Uterus (tissue), 4 donors: ENCODE measurements around the gene DNAJB11. TPM values are rescaled to one million over a fixed set of nuclear protein-coding genes. Genes with fewer than 3 reads are reported as not detected.

Source experiments
- DNase-seq, 2 donors: peaks; one replicate each; pipeline ENCODE4 v3.0.0-alpha.2; 2019 to 2020
- H3K27ac ChIP-seq, 2 donors: fragments of 200-600 bp; sonication (generic); 1 replicate in 1 of 2; 2 replicates in 1 of 2; pipeline ENCODE4 v1.5.1; 2016 to 2018
- H3K27me3 ChIP-seq, 2 donors: fragments of 200-600 bp; sonication (generic); one replicate each; pipeline ENCODE4 v1.5.1; 2018 to 2019; ENCODE audit warnings: control low read depth in 1 of 2
- H3K36me3 ChIP-seq, 2 donors: fragments of 200-600 bp; sonication (generic); one replicate each; pipeline ENCODE4 v1.5.1; 2019; ENCODE audit warnings: control low read depth in 1 of 2
- H3K4me1 ChIP-seq, 2 donors: fragments of 200-600 bp; sonication (generic); one replicate each; pipeline ENCODE4 v1.5.1; 2018 to 2019; ENCODE audit warnings: control low read depth in 1 of 2
- H3K4me3 ChIP-seq, 2 donors: fragments of 200-600 bp; sonication (generic); 1 replicate in 1 of 2; 2 replicates in 1 of 2; pipeline ENCODE4 v1.5.1; 2018 to 2019; ENCODE audit warnings: mild to moderate bottlenecking in 1 of 2
- H3K9me3 ChIP-seq, 2 donors: fragments of 200-600 bp; sonication (generic); one replicate each; pipeline ENCODE4 v1.5.1; 2019; ENCODE audit warnings: control low read depth in 1 of 2
- POLR2A ChIP-seq, 2 donors: fragments of 450-650 bp; IDR thresholded peaks; one replicate each; pipeline ENCODE4 v1.6.1; 2016; ENCODE audit warnings: antibody characterized with exemption in 2 of 2, mild to moderate bottlenecking in 1 of 2, moderate library complexity in 1 of 2
- intact Hi-C: fragments of 100-400 bp; cut with DNase I; formaldehyde crosslinking; loops from one replicate; pipeline ENCODE4 v1.15.1; 2023; ENCODE audit warnings: low total_unique reads
- total RNA-seq, 4 donors: library from RNA; depleted of rRNA in 3 of 4; stranded (reverse); fragments of >200 nt in 3 of 4; gene quantifications; one replicate each; pipeline versions ENCODE4 v1.1.0 to v1.2.4, GENCODE V29; 2014 to 2023
- TF ChIP-seq, protein P1 (sequence below), 4 experiments: fragments of 200-600 bp in 2 of 4; fragments of 450-650 bp in 2 of 4; sonication (generic) in 2 of 4; IDR thresholded peaks; one replicate each; pipeline ENCODE4 v1.5.1; 2016 to 2019; ENCODE audit warnings: antibody characterized with exemption in 4 of 4, mild to moderate bottlenecking in 2 of 4, moderate library complexity in 1 of 4
- donor health status: DM: yes; HTN: yes; CAD: no.

The DNAJB11 gene
- total RNA-seq, 4 donors from 2014 or later: 26.2 to 68.8 (median 40.0) TPM

DNA sequence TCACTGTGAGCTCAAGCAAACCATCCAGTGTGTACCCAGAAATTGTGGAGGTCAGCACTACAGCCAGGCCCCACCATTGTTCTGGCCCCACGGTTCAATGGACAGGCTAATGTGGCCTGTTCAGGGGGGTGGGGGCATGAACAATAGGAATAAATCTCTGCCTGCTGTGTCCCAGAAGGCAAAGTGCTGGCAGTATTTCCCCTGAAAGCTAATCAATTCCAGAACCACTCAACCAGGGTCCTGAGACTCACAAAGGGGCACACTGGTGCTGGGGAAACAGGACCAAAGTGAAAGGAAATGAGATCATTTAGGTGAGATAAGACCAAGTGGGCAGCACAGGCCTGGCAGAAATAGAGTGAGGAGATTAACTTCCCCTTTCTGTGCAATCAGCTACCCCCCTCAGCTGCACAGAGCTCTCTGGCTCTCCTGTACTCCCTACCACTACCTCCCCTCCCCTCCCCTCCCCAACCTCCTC is 37.9 kb upstream of the DNAJB11 start:
- no peak for DNase-seq
- intact Hi-C loops: no loop called here
- TF ChIP-seq, protein P1, sequence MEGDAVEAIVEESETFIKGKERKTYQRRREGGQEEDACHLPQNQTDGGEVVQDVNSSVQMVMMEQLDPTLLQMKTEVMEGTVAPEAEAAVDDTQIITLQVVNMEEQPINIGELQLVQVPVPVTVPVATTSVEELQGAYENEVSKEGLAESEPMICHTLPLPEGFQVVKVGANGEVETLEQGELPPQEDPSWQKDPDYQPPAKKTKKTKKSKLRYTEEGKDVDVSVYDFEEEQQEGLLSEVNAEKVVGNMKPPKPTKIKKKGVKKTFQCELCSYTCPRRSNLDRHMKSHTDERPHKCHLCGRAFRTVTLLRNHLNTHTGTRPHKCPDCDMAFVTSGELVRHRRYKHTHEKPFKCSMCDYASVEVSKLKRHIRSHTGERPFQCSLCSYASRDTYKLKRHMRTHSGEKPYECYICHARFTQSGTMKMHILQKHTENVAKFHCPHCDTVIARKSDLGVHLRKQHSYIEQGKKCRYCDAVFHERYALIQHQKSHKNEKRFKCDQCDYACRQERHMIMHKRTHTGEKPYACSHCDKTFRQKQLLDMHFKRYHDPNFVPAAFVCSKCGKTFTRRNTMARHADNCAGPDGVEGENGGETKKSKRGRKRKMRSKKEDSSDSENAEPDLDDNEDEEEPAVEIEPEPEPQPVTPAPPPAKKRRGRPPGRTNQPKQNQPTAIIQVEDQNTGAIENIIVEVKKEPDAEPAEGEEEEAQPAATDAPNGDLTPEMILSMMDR (IDR thresholded peaks at IDR 0.05): no peak
- no peak for TF ChIP-seq POLR2A (IDR thresholded peaks at IDR 0.05)
- Histone ChIP-seq H3K4me3 (no peak overlapping the region), H3K27ac (no peak overlapping the region), H3K36me3 (no peaks in the 10 kb centered on the region), H3K27me3 (no peaks in the 10 kb centered on the region), H3K9me3 (no peaks in the 10 kb centered on the region), H3K4me1 (no peaks in the 10 kb centered on the region)

DNA sequence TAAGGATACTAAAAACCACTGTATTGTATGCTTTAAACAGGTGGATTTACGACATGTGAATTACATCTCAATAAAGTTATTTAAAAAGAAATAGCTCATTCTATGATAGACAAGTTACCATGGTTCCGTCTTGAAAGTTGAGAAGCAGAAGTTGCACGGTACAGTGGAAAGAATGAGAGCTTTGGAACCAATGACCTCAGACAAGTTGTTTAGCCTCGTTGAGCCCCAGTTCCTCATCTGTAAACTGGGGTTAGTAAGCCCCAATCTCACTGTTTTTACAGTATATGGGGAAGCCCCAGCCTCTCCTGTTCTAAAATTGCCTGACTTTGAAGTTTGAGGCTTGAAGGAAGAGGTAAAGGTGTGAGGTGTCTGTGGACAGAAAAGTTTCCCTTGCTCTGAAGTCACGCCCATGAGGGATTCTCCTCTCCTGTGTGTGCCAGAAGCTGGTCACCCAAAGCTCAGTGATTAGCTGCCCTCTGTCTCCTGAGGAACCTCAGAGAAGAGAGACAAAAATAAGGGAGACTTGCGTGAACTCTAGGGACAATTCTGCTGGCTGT is 36.3 kb upstream of the DNAJB11 start:
- no peaks in the 10 kb centered on the region for H3K36me3 ChIP-seq
- no peaks in the 10 kb centered on the region for H3K27me3 ChIP-seq
- no peaks in the 10 kb centered on the region for H3K4me1 ChIP-seq
- no peak overlapping the region for H3K27ac ChIP-seq
- no peak overlapping the region for H3K4me3 ChIP-seq
- no peak for DNase-seq
- TF ChIP-seq POLR2A (IDR thresholded peaks at IDR 0.05): no peak
- TF ChIP-seq, protein P1 (IDR thresholded peaks at IDR 0.05): no peak
- intact Hi-C loops: no loop called here
- no peaks in the 10 kb centered on the region for H3K9me3 ChIP-seq

DNA sequence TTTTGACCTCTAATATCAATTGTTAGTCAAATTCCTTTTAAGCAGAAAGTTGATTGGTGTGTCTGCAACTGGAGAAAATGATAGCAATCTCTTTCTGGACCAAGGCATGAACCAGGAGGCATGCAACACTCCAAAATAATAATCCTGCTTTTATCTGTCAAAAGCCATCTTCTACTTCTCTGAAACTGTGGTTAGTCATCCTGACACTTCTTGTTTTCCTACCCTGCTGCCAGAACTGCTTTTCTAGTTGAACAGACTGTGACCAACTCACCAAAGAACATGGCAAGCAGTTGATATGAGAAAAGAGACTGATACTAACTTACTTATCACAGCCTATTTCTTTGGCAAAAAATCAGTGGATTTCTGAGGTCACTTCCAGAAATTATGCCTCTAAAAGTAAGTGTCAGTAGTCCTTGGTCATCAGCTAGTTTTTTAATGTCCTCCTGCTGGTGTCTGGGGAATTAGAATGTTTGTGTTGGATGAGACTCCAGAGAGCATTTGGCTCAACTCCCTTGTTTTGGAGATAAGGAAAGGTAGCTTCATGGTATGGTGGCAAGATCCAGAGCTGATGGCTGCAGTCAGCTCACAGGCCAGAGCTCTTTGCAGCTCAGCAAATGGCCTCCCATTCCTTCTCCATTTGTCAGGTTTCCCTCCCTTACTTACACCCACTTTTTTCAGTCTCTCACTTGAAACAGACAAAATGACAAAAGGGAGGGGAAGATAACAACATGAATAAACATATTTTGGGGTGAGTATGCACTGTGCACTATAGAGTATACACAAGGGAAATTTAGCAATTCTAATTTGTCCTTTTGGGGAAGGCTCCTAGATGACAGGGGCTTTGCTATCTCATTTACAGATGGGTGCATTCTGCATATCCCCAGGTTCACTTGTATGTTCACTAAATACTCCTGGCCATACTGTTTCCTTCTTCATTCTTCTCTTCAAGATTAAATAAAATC is 33.4 kb upstream of the DNAJB11 start:
- no peak for TF ChIP-seq POLR2A (IDR thresholded peaks at IDR 0.05)
- TF ChIP-seq, protein P1 (IDR thresholded peaks at IDR 0.05): no peak
- H3K27ac ChIP-seq: no peak overlapping the region
- H3K4me3 ChIP-seq: no peak overlapping the region
- DNase-seq: no peak
- intact Hi-C loops: no loop called here
- no peaks in the 10 kb centered on the region for H3K9me3 ChIP-seq
- H3K4me1 ChIP-seq: no peaks in the 10 kb centered on the region
- no peaks in the 10 kb centered on the region for H3K36me3 ChIP-seq
- H3K27me3 ChIP-seq: no peaks in the 10 kb centered on the region

GRCh38 chr3:186538779-186539178 is 31.7 kb upstream of the DNAJB11 start:
- no peak overlapping the region for H3K4me3 ChIP-seq
- no peaks in the 10 kb centered on the region for H3K4me1 ChIP-seq
- H3K27ac ChIP-seq: no peak overlapping the region
- no peaks in the 10 kb centered on the region for H3K36me3 ChIP-seq
- no peaks in the 10 kb centered on the region for H3K9me3 ChIP-seq
- intact Hi-C loops: no loop called here
- no peaks in the 10 kb centered on the region for H3K27me3 ChIP-seq
- DNase-seq: no peak
- TF ChIP-seq, protein P1 (IDR thresholded peaks at IDR 0.05): no peak
- no peak for TF ChIP-seq POLR2A (IDR thresholded peaks at IDR 0.05)
